Measurements from ENCODE around the gene OTUD4.
"Not testable (repeated sequence)": the region's sequence is repeated elsewhere in the genome, so short reads cannot be mapped to it uniquely, and the experiment has no call there.

The OTUD4 gene

DNA sequence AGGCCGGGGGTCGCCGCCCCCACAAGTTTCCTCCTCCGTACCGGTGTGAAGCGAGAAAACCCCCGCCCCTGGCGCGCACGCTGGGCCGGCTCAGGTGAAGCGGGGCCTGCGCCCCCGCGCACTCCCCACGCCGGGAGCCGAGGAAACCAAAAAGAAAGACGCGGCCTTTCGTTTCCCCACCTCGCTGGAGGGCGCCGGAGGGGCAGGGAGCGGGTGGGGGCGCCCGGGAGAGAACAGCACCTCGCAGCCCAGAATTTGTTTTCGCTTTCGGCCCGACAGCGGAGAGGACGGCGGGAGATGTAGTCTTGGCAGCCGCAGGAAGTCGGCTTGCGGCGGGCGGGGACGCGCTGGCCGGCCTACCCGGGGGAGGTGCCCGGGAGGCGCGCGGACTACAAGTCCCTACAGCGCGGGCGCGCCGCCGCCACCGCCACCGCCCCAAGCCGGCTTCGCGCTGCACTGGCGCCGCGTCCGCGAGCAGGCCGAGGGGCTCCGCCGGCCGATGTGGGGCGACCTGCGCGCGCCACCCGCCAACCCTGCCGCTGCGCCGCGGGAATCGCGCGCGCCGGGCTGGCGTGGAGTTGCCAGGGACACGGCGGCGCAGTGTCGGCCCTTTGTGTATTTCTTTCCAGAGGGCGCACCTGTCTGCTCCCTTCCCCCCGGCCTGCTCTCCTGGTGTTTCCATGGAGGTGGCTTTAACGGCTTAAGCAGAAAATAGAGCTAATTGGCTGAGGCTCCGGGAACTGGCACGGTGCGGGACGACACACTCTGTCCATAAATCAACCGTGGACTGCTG lies at the start of gene OTUD4:
OTUD4 (minus strand) TSS at position 292 of the 793 bp plus-strand sequence. CDS start 616 bp downstream, outside the sequence.
- DNase-seq = peak; percentile 98

GRCh38 chr4:145223228-145223627 lies 42.8 kb upstream of the OTUD4 start:
- not testable (repeated sequence) for DNase-seq

DNA sequence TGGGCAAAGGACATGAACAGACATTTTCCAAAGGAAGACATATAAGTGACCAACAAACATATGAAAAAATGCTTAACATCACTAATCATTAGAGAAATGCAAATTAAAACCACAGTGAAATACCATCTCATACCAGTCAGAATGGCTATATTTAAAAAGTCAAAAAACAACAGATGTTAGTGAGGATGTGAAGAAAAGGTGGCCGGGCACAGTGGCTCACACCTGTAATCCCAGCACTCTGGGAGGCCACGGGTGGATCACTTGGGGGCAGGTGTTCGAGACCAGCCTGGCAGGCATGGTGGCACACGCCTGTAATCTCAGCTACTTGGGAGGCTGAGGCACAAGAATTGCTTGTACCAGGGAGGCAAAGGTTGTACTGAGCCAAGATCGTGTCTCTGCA lies 41.1 kb upstream of the OTUD4 start:
- not testable (repeated sequence) for DNase-seq

DNA sequence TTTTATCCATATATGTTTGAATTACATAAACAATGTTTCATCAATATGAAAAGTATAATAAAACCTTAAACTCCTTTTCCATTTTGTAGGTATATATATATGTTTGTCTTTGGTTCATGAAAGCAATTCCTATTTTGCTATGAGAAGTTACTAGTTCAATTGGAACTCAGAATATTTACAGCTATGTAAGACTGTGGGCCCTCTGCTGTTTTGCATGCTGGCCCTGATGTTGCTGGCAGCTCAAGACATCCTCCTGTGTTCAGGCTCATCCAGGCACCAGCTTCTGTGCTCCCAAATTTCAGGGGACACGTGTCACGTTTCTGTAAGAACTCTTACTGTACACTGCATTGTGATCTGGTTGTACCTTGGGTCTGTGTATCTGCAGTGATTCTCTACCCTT lies 38.7 kb upstream of the OTUD4 start:
- DNase-seq = no peak

- DNase-seq = no peak
Measured at GRCh38 chr4:145218251-145218650, 37.9 kb upstream of the OTUD4 start.

DNA sequence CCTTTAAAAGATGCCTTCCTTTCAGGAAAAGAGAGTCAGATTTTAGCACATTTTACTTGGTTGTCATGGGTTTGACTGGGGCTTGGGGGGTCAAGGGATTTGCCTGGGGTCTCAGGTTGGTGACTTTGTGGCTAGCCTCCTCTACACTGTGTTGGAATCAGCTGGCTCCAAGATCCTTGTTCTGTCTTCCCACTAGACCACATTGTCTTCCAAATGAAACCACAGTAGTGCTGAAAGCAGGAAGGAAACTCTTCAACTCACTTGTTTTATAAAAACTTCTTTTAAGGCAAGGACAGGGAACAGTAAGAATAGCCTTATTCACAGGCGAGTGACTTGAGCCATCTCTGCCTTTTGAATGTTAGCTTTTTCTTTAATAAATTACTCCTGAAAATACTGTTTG lies 37.0 kb upstream of the OTUD4 start:
- DNase-seq = no peak

DNA sequence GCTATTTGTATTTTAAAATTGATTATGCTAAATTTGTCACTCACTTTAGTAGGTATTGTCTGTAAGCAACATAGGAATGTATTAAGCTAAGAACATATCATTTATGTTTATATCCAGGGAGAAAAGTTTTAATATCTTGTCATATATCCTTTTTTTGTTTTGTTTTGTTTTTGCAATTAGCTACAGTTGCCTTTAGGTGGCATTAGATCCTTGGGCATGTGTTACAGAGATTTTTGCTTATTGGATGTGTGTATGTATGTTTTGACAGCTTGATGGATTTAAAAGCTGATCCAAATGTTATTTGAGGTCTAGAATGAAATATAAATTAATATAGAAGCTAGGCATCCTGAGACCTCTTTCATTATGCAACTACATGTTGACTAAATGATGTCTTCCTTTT lies 36.1 kb upstream of the OTUD4 start:
- DNase-seq = peak; percentile 10

- no peak for DNase-seq
Measured at GRCh38 chr4:145213245-145213644, 32.9 kb upstream of the OTUD4 start.

DNA sequence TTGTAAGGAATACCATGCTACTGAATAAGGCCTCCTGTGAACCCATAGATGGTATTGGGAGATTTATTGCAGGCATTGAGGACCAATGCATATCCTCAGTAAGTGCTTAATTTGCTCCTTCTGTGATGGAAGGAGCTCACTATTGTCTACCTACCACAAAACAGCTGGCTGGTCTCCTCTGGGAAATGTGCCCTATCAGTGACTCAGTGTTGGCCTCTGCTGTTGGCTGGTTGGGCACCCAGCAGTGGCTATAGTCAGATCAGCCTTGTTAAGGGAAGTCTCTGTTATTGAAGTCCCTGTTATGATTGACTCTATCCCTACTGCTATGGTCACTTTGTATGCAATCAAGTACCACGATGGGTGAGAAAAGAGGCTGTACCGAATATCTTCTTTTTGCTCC lies 27.5 kb upstream of the OTUD4 start:
- no peak for DNase-seq

GRCh38 chr4:145203410-145203809 lies 23.0 kb upstream of the OTUD4 start:
- DNase-seq = no peak

DNA sequence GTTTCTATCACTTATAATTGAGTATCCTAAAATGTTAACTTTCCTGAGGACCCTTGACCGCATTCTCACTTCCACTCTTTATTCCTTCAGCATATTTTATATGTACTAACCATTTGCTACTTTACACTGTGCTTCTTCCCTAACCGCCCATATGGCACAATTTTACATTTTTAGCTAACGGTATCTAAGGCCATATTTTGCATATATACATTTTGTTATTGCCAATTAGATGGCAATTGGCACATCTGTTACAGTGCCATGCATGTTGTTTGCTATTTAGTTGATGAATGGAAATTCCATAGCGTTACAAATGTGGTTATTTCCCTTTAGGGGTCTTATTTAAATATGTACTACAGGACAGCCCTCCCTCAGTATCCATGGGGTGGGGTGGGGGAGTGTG lies 20.0 kb upstream of the OTUD4 start:
- DNase-seq = no peak

GRCh38 chr4:145199051-145199716 lies 18.8 kb upstream of the OTUD4 start:
- no peak for DNase-seq

- no peak for DNase-seq
Measured at GRCh38 chr4:145196747-145197146, 16.4 kb upstream of the OTUD4 start.

- DNase-seq = peak; percentile 67
Measured at GRCh38 chr4:145195167-145195952, 15.0 kb upstream of the OTUD4 start.

GRCh38 chr4:145189981-145190380 lies 9.6 kb upstream of the OTUD4 start:
- no peak for DNase-seq

DNA sequence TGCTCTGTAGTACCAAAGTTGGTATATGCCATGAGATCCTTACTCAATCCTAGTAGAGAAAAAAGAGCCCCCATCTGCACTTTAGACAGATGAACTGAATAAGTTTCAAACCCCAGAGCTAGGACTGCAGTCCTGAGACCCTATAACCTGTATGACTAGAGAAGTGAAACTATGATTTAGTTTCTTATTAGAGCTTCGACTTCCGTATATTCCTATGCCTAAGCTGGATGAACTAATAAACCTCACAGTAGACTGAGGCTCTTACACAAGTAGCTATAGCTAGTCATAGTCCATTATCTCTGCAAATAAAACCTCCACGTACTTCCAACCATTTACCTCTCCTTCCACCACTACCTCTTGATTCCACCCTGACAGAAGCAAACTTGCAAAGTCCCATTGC lies 6.3 kb upstream of the OTUD4 start:
- DNase-seq = peak; percentile 65

GRCh38 chr4:145183581-145183980 lies 3.2 kb upstream of the OTUD4 start:
- no peak for DNase-seq

DNA sequence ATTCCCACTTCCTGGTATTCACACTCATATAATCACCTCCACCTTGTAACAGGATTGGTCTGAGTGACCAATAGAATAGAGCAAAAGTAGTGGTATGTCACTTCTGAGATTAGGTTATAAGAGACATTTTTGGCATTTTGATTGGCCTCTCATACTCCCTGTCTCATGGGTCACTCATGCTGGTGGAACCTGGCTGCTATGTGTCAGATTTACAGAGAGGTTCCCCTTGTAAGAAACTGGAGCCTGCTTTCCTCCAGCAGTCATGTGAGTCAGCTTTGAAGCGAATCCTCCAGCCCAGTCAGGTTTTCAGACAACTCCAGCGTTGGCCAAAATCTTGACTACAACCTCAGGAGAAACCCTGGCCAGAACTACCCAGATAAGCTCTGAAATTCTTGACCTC lies 2.6 kb upstream of the OTUD4 start:
- DNase-seq = no peak

DNA sequence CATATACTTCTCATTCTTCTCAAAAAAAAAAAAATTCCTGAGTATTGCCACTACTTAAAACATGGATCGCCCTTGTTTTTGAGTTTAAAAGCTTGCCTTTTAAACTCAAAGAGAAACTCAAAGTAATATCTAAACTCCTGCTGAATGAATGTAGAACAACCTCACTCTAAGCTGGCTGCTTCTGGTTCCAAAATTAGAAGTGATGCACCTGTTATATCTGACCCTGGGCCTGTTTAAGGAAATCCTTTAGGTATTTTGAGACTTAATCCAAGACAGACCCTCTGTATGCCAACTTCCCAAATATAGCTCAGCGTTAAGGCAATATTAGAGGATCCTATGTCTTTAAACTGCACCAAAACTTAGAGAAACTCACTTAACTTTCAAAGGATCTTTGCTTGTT lies 1.8 kb upstream of the OTUD4 start:
- no peak for DNase-seq

GRCh38 chr4:145181091-145181501 lies 707 bp upstream of the OTUD4 start:
- DNase-seq = no peak

- DNase-seq = peak; percentile 80
Measured at GRCh38 chr4:145179861-145180297, 510 bp downstream of the OTUD4 start.

GRCh38 chr4:145179281-145179860 lies 1.0 kb downstream of the OTUD4 start:
- peak; percentile 88 for DNase-seq

DNA sequence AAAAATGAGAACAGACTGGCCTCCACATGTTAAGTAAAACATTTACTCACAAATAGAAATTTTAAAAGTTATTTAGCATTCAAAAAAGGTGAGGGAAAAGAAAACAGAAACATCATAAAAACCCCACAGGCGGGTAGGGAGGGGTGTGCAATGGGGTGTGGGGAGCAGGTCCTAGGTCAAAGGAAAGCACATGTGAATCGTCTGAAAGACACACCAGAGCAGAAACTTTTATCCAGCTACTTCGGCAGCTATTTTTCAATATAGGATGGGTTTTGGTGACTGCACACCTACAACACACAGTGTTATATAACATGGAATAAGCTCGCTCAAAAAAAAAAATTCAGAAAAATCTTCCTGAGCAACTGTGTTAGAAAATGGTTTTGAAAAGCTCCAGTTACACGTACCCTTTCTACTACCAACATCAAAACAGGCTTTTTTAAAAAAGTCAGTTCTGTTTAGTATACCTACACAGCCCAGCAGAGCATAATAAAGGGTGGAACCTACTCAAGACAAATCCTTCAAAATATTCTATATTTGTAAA lies 1.6 kb downstream of the OTUD4 start:
- peak; percentile 23 for DNase-seq
